HL-60 (cell line): Measurements from ENCODE around the gene PCCB.

ENCODE experiments used
- DNase-seq, 2 experiments: peaks; one replicate each; pipeline ENCODE4 v3.0.0-alpha.2; 2010 to 2020; ENCODE audit warnings: low read depth in 1 of 2, low spot score in 1 of 2
- H3K27ac ChIP-seq: fragments of 250-450 bp; sonication (Bioruptor Pico); replicated peaks from 2 replicates; pipeline ENCODE4 v1.5.1; 2020; ENCODE audit warnings: mild to moderate bottlenecking, moderate library complexity
- H3K27me3 ChIP-seq: fragments of 250-450 bp; sonication (Bioruptor Pico); 2 replicates; pipeline ENCODE4 v1.5.1; 2021; ENCODE audit warnings: mild to moderate bottlenecking, moderate library complexity; ENCODE audit not compliant: insufficient read depth, poor library complexity, severe bottlenecking
- H3K4me3 ChIP-seq: replicated peaks from 2 replicates; pipeline ENCODE4 v1.5.1; 2011; ENCODE audit warnings: mild to moderate bottlenecking, control low read depth, low read length; ENCODE audit not compliant: insufficient read depth
- GABPA ChIP-seq: IDR thresholded peaks from 2 replicates; pipeline ENCODE4 v1.6.1; 2012; ENCODE audit warnings: low read depth
- POLR2AphosphoS5 ChIP-seq: IDR thresholded peaks from 2 replicates; pipeline ENCODE4 v1.6.1; 2012; ENCODE audit warnings: low read depth
- REST ChIP-seq: IDR thresholded peaks from 2 replicates; pipeline ENCODE4 v1.6.1; 2012; ENCODE audit warnings: low read depth; ENCODE audit not compliant: insufficient replicate concordance
- SPI1 ChIP-seq: IDR thresholded peaks from 2 replicates; pipeline ENCODE4 v1.6.1; 2012; ENCODE audit warnings: low read depth, mild to moderate bottlenecking, borderline replicate concordance
- TF ChIP-seq, protein P1 (sequence below): IDR thresholded peaks from one replicate; pipeline ENCODE4 v1.5.1; 2011; ENCODE audit warnings: low read length, control low read depth, inconsistent platforms; ENCODE audit not compliant: insufficient read depth

PCCB gene

DNA sequence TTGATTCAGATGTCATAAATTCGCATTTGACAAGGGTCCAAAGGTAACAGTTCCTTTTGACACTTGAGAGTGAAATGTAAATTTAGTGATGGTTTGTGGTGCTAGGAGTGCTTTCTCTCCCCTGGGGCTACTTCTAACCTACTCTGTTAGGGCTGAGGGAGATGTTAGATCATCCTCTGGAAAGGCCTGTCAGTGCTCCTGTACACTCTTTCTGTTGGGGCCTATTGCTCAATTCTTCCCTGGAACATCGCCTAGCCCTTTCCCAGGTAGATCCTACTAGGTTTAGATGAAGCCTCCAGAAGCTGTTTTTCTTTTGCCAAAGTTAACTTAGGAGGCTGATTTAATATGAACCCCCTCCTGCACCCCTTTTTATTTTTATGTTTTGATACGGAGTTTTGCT, 1.4 kb downstream of the PCCB start:
- TF ChIP-seq POLR2AphosphoS5 (no peak), SPI1 (no peak), REST (no peak), GABPA (no peak)
- TF ChIP-seq, protein P1, sequence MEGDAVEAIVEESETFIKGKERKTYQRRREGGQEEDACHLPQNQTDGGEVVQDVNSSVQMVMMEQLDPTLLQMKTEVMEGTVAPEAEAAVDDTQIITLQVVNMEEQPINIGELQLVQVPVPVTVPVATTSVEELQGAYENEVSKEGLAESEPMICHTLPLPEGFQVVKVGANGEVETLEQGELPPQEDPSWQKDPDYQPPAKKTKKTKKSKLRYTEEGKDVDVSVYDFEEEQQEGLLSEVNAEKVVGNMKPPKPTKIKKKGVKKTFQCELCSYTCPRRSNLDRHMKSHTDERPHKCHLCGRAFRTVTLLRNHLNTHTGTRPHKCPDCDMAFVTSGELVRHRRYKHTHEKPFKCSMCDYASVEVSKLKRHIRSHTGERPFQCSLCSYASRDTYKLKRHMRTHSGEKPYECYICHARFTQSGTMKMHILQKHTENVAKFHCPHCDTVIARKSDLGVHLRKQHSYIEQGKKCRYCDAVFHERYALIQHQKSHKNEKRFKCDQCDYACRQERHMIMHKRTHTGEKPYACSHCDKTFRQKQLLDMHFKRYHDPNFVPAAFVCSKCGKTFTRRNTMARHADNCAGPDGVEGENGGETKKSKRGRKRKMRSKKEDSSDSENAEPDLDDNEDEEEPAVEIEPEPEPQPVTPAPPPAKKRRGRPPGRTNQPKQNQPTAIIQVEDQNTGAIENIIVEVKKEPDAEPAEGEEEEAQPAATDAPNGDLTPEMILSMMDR: no peak
- DNase-seq: peak in 1 of 2 experiments; percentile 23
- Histone ChIP-seq H3K27me3 (no peaks in the 10 kb centered on the region), H3K27ac (peak overlapping the region; percentile 91; the same call in 1 of the 2 replicates), H3K4me3 (peak overlapping the region; percentile 58)

- Histone ChIP-seq H3K4me3 (no peak overlapping the region), H3K27ac (no peak overlapping the region), H3K27me3 (no peaks in the 10 kb centered on the region)
- no peak for DNase-seq
- TF ChIP-seq, protein P1: no peak
- TF ChIP-seq REST: no peak
- TF ChIP-seq POLR2AphosphoS5: no peak
- TF ChIP-seq SPI1: no peak
- no peak for TF ChIP-seq GABPA
These were observed 5.7 kb downstream of the PCCB start for GRCh38 chr3:136255672-136256406.

DNA sequence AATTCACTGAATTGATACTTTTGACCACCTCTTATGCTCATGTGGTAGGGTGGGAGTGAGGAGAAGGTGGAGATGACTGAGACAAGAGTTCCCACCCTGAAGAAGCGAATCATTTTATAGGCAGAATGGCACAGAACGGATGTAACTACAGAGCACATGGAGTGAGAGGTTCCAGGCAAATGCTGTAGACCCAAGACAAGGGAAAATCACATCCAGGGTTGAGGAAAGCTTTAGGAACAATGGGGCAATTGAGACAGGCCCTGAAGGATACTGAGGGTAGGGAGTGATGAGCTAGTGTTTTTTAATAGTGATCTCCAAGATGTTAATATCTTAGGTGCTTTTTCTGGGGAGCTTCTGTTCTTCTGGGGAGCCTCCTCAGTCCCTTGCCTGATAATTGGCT, 8.1 kb downstream of the PCCB start:
- TF ChIP-seq POLR2AphosphoS5: no peak
- TF ChIP-seq GABPA: no peak
- TF ChIP-seq REST: no peak
- TF ChIP-seq SPI1: no peak
- TF ChIP-seq, protein P1: no peak

More for the DNA sequence above, 8.1 kb downstream of the PCCB start:
- Histone ChIP-seq H3K4me3 (no peak overlapping the region), H3K27me3 (no peaks in the 10 kb centered on the region), H3K27ac (no peak overlapping the region)
- no peak for DNase-seq
